Thoracic aorta (tissue), 2 donors: ENCODE data around the gene PPP1CA. TPM values are rescaled to one million over a fixed set of nuclear protein-coding genes. Genes with fewer than 3 reads are reported as not detected.

Experiments used
- ATAC-seq: fragments of 150-250 bp; one replicate; pipeline ENCODE4 v1.8.0; 2017; ENCODE audit warnings: low read depth; ENCODE audit not compliant: insufficient number of reproducible peaks, low FRiP score
- DNase-seq: peaks from one replicate; pipeline ENCODE4 v3.0.0-alpha.2; 2020; ENCODE audit warnings: low spot score
- H3K27ac ChIP-seq, 2 donors: fragments of 200-600 bp; sonication (generic); 1 replicate in 1 of 2; 2 replicates in 1 of 2; pipeline ENCODE4 v1.5.1; 2016; ENCODE audit warnings: mild to moderate bottlenecking in 2 of 2, moderate library complexity in 2 of 2
- H3K27me3 ChIP-seq: fragments of 200-600 bp; sonication (generic); replicated peaks from 2 replicates; pipeline ENCODE4 v1.6.0; 2016; ENCODE audit warnings: mild to moderate bottlenecking; ENCODE audit not compliant: insufficient read depth
- H3K36me3 ChIP-seq: fragments of 200-600 bp; sonication (generic); one replicate; pipeline ENCODE4 v1.5.1; 2016
- H3K4me1 ChIP-seq, 2 donors: fragments of 200-600 bp; sonication (generic); 1 replicate in 1 of 2; 2 replicates in 1 of 2; pipeline versions ENCODE4 v1.5.1 to v1.6.0; 2016; ENCODE audit warnings: low read depth in 2 of 2, mild to moderate bottlenecking in 1 of 2; ENCODE audit not compliant: control insufficient read depth in 1 of 2
- H3K4me3 ChIP-seq: fragments of 200-600 bp; sonication (generic); 2 replicates; pipeline ENCODE4 v1.5.1; 2016; ENCODE audit warnings: mild to moderate bottlenecking
- H3K9me3 ChIP-seq: fragments of 200-600 bp; sonication (generic); 2 replicates; pipeline ENCODE4 v1.5.1; 2016
- CTCF ChIP-seq: fragments of 200-600 bp; sonication (generic); IDR thresholded peaks from one replicate; pipeline ENCODE4 v1.5.1; 2019; ENCODE audit warnings: antibody characterized with exemption
- total RNA-seq, 2 donors: library from RNA; depleted of rRNA; stranded (reverse); fragments of >200 nt; gene quantifications; one replicate each; pipeline versions ENCODE4 v1.1.0 to v1.2.3, GENCODE V29; 2016

The PPP1CA gene
- total RNA-seq, 2 donors from 2014 or later = 74.4 to 77.8 TPM

- Histone ChIP-seq H3K36me3 (peaks cover 34% of the 10 kb centered on the region), H3K4me1 (peaks cover 7 to 28% of the 10 kb centered on the region in 2 donors), H3K27ac (no peak within 1 kb of the TSS), H3K4me3 (peak within 1 kb of the TSS; percentile 45), H3K9me3 (no peaks in the 10 kb centered on the region), H3K27me3 (no peaks in the 10 kb centered on the region)
- ATAC-seq (no peak), DNase-seq (no peak)
- TF ChIP-seq CTCF = no peak
These were observed 35.6 kb upstream of the PPP1CA start, which contains the start of gene PTPRCAP for GRCh38 chr11:67437082-67437808. TSS of gene PTPRCAP (minus strand) at chr11:67437682. CDS start at chr11:67437619, 63 bp downstream.

GRCh38 chr11:67436459-67437081, 34.9 kb upstream of the PPP1CA start:
- no peak for DNase-seq
- H3K9me3 ChIP-seq = no peaks in the 10 kb centered on the region
- H3K4me1 ChIP-seq = peaks cover 6 to 25% of the 10 kb centered on the region in 2 donors
- ATAC-seq = no peak
- H3K36me3 ChIP-seq = peaks cover 36% of the 10 kb centered on the region
- no peak for TF ChIP-seq CTCF
- peak overlapping the region; percentile 45 for H3K4me3 ChIP-seq
- H3K27me3 ChIP-seq = no peaks in the 10 kb centered on the region
- H3K27ac ChIP-seq = peak overlapping the region in 1 of 2 donors; percentile 41

GRCh38 chr11:67435727-67436458, 34.2 kb upstream of the PPP1CA start:
- peak overlapping the region; percentile 14 for H3K4me3 ChIP-seq
- peaks cover 42% of the 10 kb centered on the region for H3K36me3 ChIP-seq
- H3K9me3 ChIP-seq = no peaks in the 10 kb centered on the region
- DNase-seq = no peak
- no peaks in the 10 kb centered on the region for H3K27me3 ChIP-seq
- H3K4me1 ChIP-seq = peaks cover 6 to 25% of the 10 kb centered on the region in 2 donors
- no peak for TF ChIP-seq CTCF
- ATAC-seq = no peak
- peak overlapping the region in 1 of 2 donors; percentile 41 for H3K27ac ChIP-seq

GRCh38 chr11:67435031-67435726, 33.5 kb upstream of the PPP1CA start:
- H3K27me3 ChIP-seq = no peaks in the 10 kb centered on the region
- no peak for ATAC-seq
- H3K9me3 ChIP-seq = no peaks in the 10 kb centered on the region
- TF ChIP-seq CTCF = no peak
- peaks cover 3 to 20% of the 10 kb centered on the region in 2 donors for H3K4me1 ChIP-seq
- H3K27ac ChIP-seq = no peak overlapping the region
- H3K36me3 ChIP-seq = peaks cover 41% of the 10 kb centered on the region
- no peak for DNase-seq
- no peak overlapping the region for H3K4me3 ChIP-seq
